AG04450 (cell line): ENCODE data around the gene TSFM. TPM values are rescaled to one million over a fixed set of nuclear protein-coding genes. Genes with fewer than 3 reads are reported as not detected.

ENCODE experiments used
- CTCF ChIA-PET: fragments of 300-600, 350-600 bp; formaldehyde crosslinking; extraction: SDS; loops from one replicate; lab custom pipeline; 2022; ENCODE audit warnings: antibody characterized with exemption, inconsistent platforms; lab: Charles Lee
- POLR2A ChIA-PET: fragments of 350-600 bp; formaldehyde crosslinking; extraction: SDS; loops from one replicate; lab custom pipeline; 2021; ENCODE audit warnings: antibody characterized with exemption, inconsistent platforms; lab: Yijun Ruan, JAX
- DNase-seq: peaks from one replicate; pipeline ENCODE4 v3.0.0-alpha.2; 2011; ENCODE audit warnings: low read depth, low spot score
- H3K27ac ChIP-seq: one replicate; pipeline ENCODE4 v1.5.1; 2012; ENCODE audit warnings: low read depth, low read length, control low read depth
- H3K27me3 ChIP-seq: one replicate; pipeline ENCODE4 v1.6.0; 2012; ENCODE audit warnings: low read length; ENCODE audit not compliant: control insufficient read depth, insufficient read depth
- H3K4me3 ChIP-seq: 2 replicates; pipeline ENCODE4 v1.5.1; 2011; ENCODE audit warnings: mild to moderate bottlenecking, low read depth, low read length, control low read depth
- H3K9me3 ChIP-seq: 2 replicates; pipeline ENCODE4 v1.5.1; 2012; ENCODE audit warnings: low read length; ENCODE audit not compliant: control insufficient read depth, insufficient read depth
- polyA plus RNA-seq: library from polyadenylated mRNA; depleted of rRNA; stranded (reverse); fragments of >200 nt; gene quantifications from 2 replicates; pipeline ENCODE4 v1.2.3, GENCODE V29; 2011
- TF ChIP-seq, protein P1 (sequence below): IDR thresholded peaks from 2 replicates; pipeline ENCODE4 v1.5.1; 2011; ENCODE audit warnings: low read depth, low read length, control low read depth, inconsistent platforms

The TSFM gene
- polyA plus RNA-seq, 1 experiment, result 22.3 TPM

DNA sequence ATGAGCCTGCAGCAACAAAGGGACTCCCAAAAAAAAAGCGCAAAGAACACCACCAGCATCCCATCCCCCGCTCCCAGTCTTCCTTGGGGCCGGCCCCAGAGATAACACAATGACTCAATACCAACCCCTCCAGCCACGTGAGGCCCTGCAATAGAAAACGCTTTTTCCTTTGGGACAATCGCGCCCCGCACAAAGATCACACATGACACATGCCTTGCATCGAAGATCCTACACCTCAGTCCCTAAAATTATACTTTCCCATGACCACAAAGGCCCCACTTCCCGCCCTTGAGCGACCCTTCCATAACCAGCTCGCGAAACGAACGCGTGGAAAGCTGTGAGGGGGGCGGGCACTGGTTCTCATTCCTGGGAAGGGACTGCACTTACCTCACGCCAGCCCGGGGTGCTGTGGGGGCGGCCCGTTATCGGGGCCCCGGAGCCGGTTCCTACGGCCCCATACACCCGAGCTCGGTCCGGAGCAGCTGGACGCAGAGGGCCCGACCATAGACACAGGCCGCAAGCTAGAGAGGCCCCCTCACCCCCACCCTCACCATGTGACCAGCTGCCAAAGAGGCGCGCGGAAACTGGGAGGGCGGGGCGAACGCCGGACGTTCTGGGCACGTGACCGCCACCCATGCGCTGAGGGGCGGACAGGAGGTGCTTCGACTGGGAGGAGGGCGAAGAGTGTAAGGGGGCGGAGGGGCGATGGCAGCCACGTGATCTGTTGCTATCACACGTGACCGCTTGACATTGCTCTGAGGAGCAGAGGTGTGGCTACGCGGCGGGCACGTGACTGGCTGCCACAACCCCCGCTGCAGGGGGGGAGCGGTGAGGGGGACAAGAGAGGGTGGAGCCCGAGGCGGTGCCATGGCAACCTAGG lies 30.6 kb upstream of the TSFM start, which contains the start of gene CDK4:
Gene CDK4, minus strand, starts transcription at position 523 of the 880 bp plus-strand sequence. CDS start 593 bp downstream, outside the sequence.
- peak; percentile 100 for DNase-seq
- TF ChIP-seq, protein P1, sequence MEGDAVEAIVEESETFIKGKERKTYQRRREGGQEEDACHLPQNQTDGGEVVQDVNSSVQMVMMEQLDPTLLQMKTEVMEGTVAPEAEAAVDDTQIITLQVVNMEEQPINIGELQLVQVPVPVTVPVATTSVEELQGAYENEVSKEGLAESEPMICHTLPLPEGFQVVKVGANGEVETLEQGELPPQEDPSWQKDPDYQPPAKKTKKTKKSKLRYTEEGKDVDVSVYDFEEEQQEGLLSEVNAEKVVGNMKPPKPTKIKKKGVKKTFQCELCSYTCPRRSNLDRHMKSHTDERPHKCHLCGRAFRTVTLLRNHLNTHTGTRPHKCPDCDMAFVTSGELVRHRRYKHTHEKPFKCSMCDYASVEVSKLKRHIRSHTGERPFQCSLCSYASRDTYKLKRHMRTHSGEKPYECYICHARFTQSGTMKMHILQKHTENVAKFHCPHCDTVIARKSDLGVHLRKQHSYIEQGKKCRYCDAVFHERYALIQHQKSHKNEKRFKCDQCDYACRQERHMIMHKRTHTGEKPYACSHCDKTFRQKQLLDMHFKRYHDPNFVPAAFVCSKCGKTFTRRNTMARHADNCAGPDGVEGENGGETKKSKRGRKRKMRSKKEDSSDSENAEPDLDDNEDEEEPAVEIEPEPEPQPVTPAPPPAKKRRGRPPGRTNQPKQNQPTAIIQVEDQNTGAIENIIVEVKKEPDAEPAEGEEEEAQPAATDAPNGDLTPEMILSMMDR, result no peak
- ChIA-PET CTCF (interaction anchor here (1.0 kb wide), 1 partner anchor 26 kb away, joined by 4 read pairs; no protein-coding TSS in a partner anchor), POLR2A (interaction anchor here (0.5 to 1.2 kb wide), 3 partner anchors 13 to 95 kb away, joined by 4 to 6 read pairs (median 5); partner anchors contain the start of genes CTDSP2, EEF1AKMT3 and METTL1)
- Histone ChIP-seq H3K9me3 (no peaks in the 10 kb centered on the region; the same call in 1 of the 2 replicates), H3K27me3 (peaks cover 15% of the 10 kb centered on the region), H3K27ac (peak within 1 kb of the TSS; percentile 91), H3K4me3 (peak within 1 kb of the TSS; percentile 91)

DNA sequence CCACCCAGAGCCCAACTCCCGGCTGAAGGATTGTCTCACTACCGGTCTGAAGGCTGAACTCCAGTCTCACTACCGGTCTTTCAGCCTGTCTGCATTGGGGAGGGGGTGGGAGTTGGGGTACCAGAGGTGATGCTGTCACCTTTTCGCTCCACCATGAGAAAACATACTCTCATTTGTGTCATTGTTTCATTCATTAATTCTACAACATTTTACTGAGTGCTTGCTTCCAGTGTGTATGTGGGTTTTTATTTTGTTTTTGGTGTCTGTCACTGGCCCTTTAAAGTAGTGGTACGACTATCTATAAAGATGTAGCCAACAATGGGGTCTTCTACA lies 30.0 kb upstream of the TSFM start:
- TF ChIP-seq, protein P1, result no peak
- POLR2A ChIA-PET, result interaction anchor here (0.5 to 1.2 kb wide), 3 partner anchors 12 to 94 kb away, joined by 4 to 6 read pairs (median 5); partner anchors contain the start of genes CTDSP2, EEF1AKMT3 and METTL1
- no peak overlapping the region for H3K27ac ChIP-seq

DNA sequence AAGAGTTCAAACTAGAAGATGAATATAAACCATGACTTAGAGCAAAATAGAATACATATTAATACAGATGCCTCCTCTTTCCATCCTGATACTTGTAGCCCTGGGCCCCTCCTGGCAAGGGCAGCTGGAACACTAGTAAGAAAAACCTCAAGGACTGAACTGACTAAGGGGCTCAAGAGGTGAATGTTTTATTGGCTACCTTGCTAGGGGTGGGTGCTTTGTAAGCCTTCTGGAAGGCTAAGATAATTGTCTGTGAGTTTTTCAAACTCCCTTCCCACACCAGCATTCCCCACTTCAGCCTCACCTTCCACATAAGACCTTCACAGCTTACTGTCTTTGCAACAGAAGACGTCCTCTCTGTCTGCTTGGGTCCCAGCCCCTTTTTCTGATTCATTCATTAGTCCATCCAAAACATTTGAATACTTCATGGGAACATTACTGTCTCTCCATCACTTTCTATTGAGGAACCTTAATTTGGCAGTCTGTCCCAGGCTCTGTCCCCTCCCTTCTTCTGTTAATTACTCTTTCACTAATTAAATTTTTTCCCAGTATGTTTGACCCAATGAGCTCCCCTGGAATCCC lies 28.7 kb upstream of the TSFM start:
- ChIA-PET POLR2A (interaction anchor here (0.6 kb wide), 1 partner anchor 171 kb away, joined by 3 read pairs; no protein-coding TSS in a partner anchor), CTCF (no interaction called here)
- H3K9me3 ChIP-seq, result no peaks in the 10 kb centered on the region; the same call in 1 of the 2 replicates
- TF ChIP-seq, protein P1, result no peak
- H3K4me3 ChIP-seq, result no peak overlapping the region
- peaks cover 15% of the 10 kb centered on the region for H3K27me3 ChIP-seq
- DNase-seq, result no peak
- H3K27ac ChIP-seq, result no peak overlapping the region

More for the DNA sequence above, 30.0 kb upstream of the TSFM start:
- H3K27me3 ChIP-seq, result peaks cover 15% of the 10 kb centered on the region
- H3K4me3 ChIP-seq, result peak overlapping the region; percentile 49
- CTCF ChIA-PET, result interaction anchor here (1.0 kb wide), 1 partner anchor 27 kb away, joined by 4 read pairs; no protein-coding TSS in a partner anchor
- no peaks in the 10 kb centered on the region; the same call in 1 of the 2 replicates for H3K9me3 ChIP-seq
- no peak for DNase-seq

DNA sequence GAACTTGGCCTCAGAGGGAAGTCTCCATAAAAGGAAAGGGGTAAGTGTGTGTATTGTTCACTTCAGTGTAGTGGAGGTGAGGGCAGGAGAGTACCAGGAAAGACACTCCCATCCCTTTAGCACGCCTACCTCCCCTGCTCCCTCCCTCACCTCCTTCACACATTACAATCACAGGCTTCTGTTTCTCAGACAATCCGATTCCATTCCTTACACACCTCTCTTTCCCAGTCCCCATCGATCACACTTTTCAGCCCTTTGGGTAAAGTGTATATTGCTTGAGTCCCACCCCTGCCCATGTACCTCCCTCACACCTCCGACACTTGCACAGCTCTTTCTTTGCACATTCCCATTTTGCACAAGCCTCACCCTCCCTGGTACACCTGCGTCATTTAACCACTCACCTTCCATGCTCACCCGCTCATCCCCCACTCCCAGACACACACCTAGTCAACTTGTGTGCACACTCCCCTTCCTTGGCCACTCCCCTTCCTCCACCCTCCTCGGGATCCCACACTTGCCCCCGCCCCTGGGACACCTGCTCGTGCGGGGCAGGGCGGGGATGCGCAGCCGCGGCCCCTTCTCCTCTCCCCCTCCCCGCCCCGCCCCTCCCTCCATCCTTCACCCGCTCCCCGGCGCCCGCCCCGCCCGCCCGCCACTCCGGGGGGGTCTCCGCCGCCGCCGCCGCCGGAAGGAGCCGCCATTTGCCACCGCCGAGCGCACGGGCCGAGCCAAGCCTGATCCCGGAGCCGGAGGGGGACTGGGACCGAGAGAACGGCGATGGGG lies 28.0 kb upstream of the TSFM start, which contains the start of gene MARCHF9:
Gene MARCHF9, plus strand, starts transcription at position 693 of the 783 bp plus-strand sequence. CDS start 426 bp downstream, outside the sequence.
- H3K27ac ChIP-seq, result no peak within 1 kb of the TSS
- TF ChIP-seq, protein P1, result no peak
- peak within 1 kb of the TSS; percentile 61 for H3K4me3 ChIP-seq
- POLR2A ChIA-PET, result interaction anchor here (0.6 to 1.0 kb wide), 2 partner anchors 18 to 172 kb away, joined by 3 read pairs; partner anchors contain the start of gene EEF1AKMT3
- no peak for DNase-seq
- CTCF ChIA-PET, result no interaction called here
- H3K9me3 ChIP-seq, result no peaks in the 10 kb centered on the region; the same call in 1 of the 2 replicates
- peaks cover 15% of the 10 kb centered on the region for H3K27me3 ChIP-seq
